Coronary artery (tissue), 2 donors: ENCODE data around the gene TMPRSS6.

Experiments
- DNase-seq: peaks from one replicate; pipeline ENCODE4 v3.0.0-alpha.2; 2017; ENCODE audit warnings: low spot score
- H3K27ac ChIP-seq, 2 donors: fragments of 200-600 bp; sonication (generic); one replicate each; pipeline ENCODE4 v1.5.1; 2016 to 2019
- H3K4me3 ChIP-seq: fragments of 200-600 bp; sonication (generic); 2 replicates; pipeline ENCODE4 v1.5.1; 2016; ENCODE audit warnings: mild to moderate bottlenecking, moderate library complexity
- CTCF ChIP-seq: fragments of 200-600 bp; sonication (generic); IDR thresholded peaks from one replicate; pipeline ENCODE4 v1.5.1; 2019; ENCODE audit warnings: antibody characterized with exemption

Gene TMPRSS6

GRCh38 chr22:37146507-37147180 is 37.1 kb upstream of the TMPRSS6 start:
- TF ChIP-seq CTCF = no peak
- no peak overlapping the region for H3K4me3 ChIP-seq
- H3K27ac ChIP-seq = no peak overlapping the region
- DNase-seq = no peak

- no peak overlapping the region for H3K27ac ChIP-seq
- DNase-seq = no peak
- TF ChIP-seq CTCF = no peak
- H3K4me3 ChIP-seq = no peak overlapping the region
Observed at GRCh38 chr22:37146051-37146385, 36.5 kb upstream of the TMPRSS6 start.

GRCh38 chr22:37145180-37146050 is 35.9 kb upstream of the TMPRSS6 start:
- Histone ChIP-seq H3K27ac (no peak overlapping the region), H3K4me3 (no peak overlapping the region)
- DNase-seq = no peak
- no peak for TF ChIP-seq CTCF

GRCh38 chr22:37144180-37144554 is 34.7 kb upstream of the TMPRSS6 start:
- TF ChIP-seq CTCF = no peak
- DNase-seq = no peak
- no peak overlapping the region for H3K27ac ChIP-seq
- no peak overlapping the region for H3K4me3 ChIP-seq

- DNase-seq = no peak
- H3K4me3 ChIP-seq = no peak overlapping the region
- no peak for TF ChIP-seq CTCF
- no peak overlapping the region for H3K27ac ChIP-seq
Observed at GRCh38 chr22:37141971-37142370, 32.5 kb upstream of the TMPRSS6 start.

- H3K4me3 ChIP-seq = no peak overlapping the region
- no peak for TF ChIP-seq CTCF
- H3K27ac ChIP-seq = no peak overlapping the region
- no peak for DNase-seq
Observed at GRCh38 chr22:37141476-37141875, 32.0 kb upstream of the TMPRSS6 start.
